Measurements from ENCODE around the gene PAQR8. TPM values are rescaled to one million over a fixed set of nuclear protein-coding genes. Genes with fewer than 3 reads are reported as not detected.

Gene PAQR8
- total and polyA plus RNA-seq, 2 of the 13 experiments (the other 11 are each of a cell fraction or from before 2014, with no cell fraction given): 37.7 to 50.7 TPM

GRCh38 chr6:52325695-52326471, 36.1 kb upstream of the PAQR8 start (continued):
- TF ChIP-seq TBX2 (CRISPR knock-in tag; IDR thresholded peaks at IDR 0.05; ENCODE audit: borderline replicate concordance) (peak; percentile 97), ZNF883 (CRISPR knock-in tag; IDR thresholded peaks at IDR 0.05; ENCODE audit: not compliant biosample characterization) (no peak), RNF219 (CRISPR knock-in tag; IDR thresholded peaks at IDR 0.05) (no peak), SP5 (CRISPR knock-in tag; IDR thresholded peaks at IDR 0.05; ENCODE audit: borderline replicate concordance, low read depth) (peak; percentile 94), TRIM24 (CRISPR knock-in tag; IDR thresholded peaks at IDR 0.05) (no peak), STAT6 (CRISPR knock-in tag; IDR thresholded peaks at IDR 0.05; ENCODE audit: borderline replicate concordance) (no peak), JUNB (CRISPR knock-in tag; IDR thresholded peaks at IDR 0.05; ENCODE audit: borderline replicate concordance) (no peak), NR2C2 (CRISPR knock-in tag; IDR thresholded peaks at IDR 0.05; ENCODE audit: borderline replicate concordance) (peak; percentile 46), ZSCAN25 (CRISPR knock-in tag; IDR thresholded peaks at IDR 0.05) (peak; percentile 81; the same call in 1 of the 2 replicates), ZNF138 (CRISPR knock-in tag; IDR thresholded peaks at IDR 0.05; ENCODE audit: low read depth) (no peak), CREBL2 (CRISPR knock-in tag; IDR thresholded peaks at IDR 0.05; ENCODE audit: borderline replicate concordance) (no peak), ZNF124 (CRISPR knock-in tag; IDR thresholded peaks at IDR 0.05) (no peak; the same call in 1 of the 2 replicates), PITX1 (CRISPR knock-in tag; IDR thresholded peaks at IDR 0.05) (peak; percentile 94), ZNF850 (CRISPR knock-in tag; conservative IDR thresholded peaks at IDR 0.05) (no peak), IKZF1 (IDR thresholded peaks at IDR 0.05) (no peak), ZFY (CRISPR knock-in tag; IDR thresholded peaks at IDR 0.05) (peak; percentile 73), MBD4 (IDR thresholded peaks at IDR 0.05; ENCODE audit: borderline replicate concordance, low read length) (no peak; the same call in 1 of the 2 replicates), SRSF1 (optimal IDR thresholded peaks at IDR 0.05; ENCODE audit: low read depth, low read length) (no peak), HOXA9 (CRISPR knock-in tag; IDR thresholded peaks at IDR 0.05; ENCODE audit: borderline replicate concordance) (no peak), HDAC1 (CRISPR knock-in tag; IDR thresholded peaks at IDR 0.05) (peak; percentile 52; the same call in 1 of the 2 replicates), TBX3 (IDR thresholded peaks at IDR 0.05; ENCODE audit: borderline replicate concordance) (no peak), HIVEP1 (CRISPR knock-in tag; IDR thresholded peaks at IDR 0.05) (no peak), ERF (CRISPR knock-in tag; IDR thresholded peaks at IDR 0.05) (peak; percentile 90), SIX1 (CRISPR knock-in tag; IDR thresholded peaks at IDR 0.05; ENCODE audit: borderline replicate concordance) (no peak; the same call in 1 of the 2 replicates), THAP11 (CRISPR knock-in tag; IDR thresholded peaks at IDR 0.05) (peak; percentile 87), ONECUT2 (CRISPR knock-in tag; IDR thresholded peaks at IDR 0.05) (peak; percentile 72), ZNF121 (CRISPR knock-in tag; IDR thresholded peaks at IDR 0.05) (no peak)
